ENCODE data around the gene IGLON5. TPM values are rescaled to one million over a fixed set of nuclear protein-coding genes. Genes with fewer than 3 reads are reported as not detected.
A peak's percentile ranks its signal among the peaks of the same experiment; 100 is the strongest.

The IGLON5 gene
- total RNA-seq, 2 donors from 2014 or later = 12.6 TPM; not detected in 1

DNA sequence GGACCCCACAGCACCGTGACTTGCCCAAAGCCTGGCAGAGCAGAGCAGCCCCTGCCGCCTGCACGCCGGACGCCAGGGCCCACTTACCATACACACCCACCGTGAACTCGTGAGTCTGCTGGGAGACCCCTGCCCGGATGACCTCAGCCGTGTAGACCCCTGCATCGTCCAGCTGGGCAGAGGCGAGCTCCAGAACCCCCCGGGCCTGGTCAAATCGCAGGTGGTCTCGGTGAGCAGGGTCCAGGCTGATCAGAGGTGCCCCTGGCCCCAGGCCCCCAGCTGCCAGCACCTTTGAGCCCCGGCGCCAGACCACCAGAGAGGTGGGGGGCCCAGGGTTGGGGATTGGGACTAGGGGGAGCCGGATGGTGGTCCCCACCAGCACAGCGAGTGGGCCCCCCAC, 29.6 kb downstream of the IGLON5 start:
- Histone ChIP-seq H3K9me3 (no peaks in the 10 kb centered on the region), H3K27ac (no peak overlapping the region), H3K36me3 (no peaks in the 10 kb centered on the region), H3K27me3 (replicated peaks; ENCODE audit: insufficient read depth) (no peaks in the 10 kb centered on the region), H3K4me3 (no peak overlapping the region), H3K4me1 (replicated peaks) (no peaks in the 10 kb centered on the region)
- DNase-seq (ENCODE audit: low spot score) = no peak
- intact Hi-C loops (cut with DNase I) = loop anchor here (2.0 kb wide), 1 partner anchor 26 kb away; the partner anchor contains the start of gene ETFB
- whole genome bisulfite sequencing = 93% methylated on average over 14 of the region's 18 CpGs
- TF ChIP-seq POLR2A (IDR thresholded peaks at IDR 0.05) = no peak
- TF ChIP-seq, protein P1, sequence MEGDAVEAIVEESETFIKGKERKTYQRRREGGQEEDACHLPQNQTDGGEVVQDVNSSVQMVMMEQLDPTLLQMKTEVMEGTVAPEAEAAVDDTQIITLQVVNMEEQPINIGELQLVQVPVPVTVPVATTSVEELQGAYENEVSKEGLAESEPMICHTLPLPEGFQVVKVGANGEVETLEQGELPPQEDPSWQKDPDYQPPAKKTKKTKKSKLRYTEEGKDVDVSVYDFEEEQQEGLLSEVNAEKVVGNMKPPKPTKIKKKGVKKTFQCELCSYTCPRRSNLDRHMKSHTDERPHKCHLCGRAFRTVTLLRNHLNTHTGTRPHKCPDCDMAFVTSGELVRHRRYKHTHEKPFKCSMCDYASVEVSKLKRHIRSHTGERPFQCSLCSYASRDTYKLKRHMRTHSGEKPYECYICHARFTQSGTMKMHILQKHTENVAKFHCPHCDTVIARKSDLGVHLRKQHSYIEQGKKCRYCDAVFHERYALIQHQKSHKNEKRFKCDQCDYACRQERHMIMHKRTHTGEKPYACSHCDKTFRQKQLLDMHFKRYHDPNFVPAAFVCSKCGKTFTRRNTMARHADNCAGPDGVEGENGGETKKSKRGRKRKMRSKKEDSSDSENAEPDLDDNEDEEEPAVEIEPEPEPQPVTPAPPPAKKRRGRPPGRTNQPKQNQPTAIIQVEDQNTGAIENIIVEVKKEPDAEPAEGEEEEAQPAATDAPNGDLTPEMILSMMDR (IDR thresholded peaks at IDR 0.05) = no peak
- no peak for TF ChIP-seq POLR2AphosphoS5 (IDR thresholded peaks at IDR 0.05)

DNA sequence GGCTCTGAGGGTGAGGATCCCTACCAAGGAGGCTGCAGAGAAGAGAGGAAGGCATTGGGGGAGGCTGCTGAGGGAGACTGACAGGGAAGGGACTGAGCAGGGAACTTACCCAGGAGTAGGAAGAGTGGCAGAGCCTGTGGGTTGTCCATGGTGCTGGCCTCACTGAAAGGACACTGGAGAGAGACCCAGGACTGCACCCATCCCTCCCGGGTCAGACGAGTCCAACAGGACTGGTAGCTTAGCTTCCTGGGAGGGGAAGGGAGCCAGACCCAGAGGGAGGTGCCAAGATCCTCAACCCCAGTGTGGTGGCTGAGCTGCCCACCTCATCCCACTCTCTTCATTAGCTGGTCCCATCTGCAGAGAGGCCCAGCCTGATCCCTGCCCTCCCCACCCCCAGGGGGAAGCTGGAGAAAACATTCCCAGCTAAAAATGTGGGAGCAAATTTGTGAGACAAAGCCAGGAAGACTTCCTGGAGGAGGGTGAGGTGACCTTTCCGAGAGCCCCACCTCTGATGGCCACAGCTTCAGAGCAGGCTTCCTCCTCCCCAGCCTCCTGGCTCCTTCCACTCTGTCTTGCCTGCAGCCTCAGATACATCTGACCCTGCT, 30.6 kb downstream of the IGLON5 start, which contains the start of gene VSIG10L:
Gene VSIG10L, minus strand, starts transcription at position 164 of the 605 bp plus-strand sequence. Its CDS starts 15 bp downstream, at position 149.
- Histone ChIP-seq H3K27me3 (replicated peaks; ENCODE audit: insufficient read depth) (no peaks in the 10 kb centered on the region), H3K4me1 (replicated peaks) (no peaks in the 10 kb centered on the region), H3K27ac (no peak within 1 kb of the TSS), H3K9me3 (no peaks in the 10 kb centered on the region), H3K36me3 (no peaks in the 10 kb centered on the region), H3K4me3 (no peak within 1 kb of the TSS)
- 50% methylated on average over 3 of the region's 3 CpGs for WGBS
- TF ChIP-seq, protein P1 (IDR thresholded peaks at IDR 0.05) = no peak
- TF ChIP-seq POLR2AphosphoS5 (IDR thresholded peaks at IDR 0.05) = peak; percentile 31
- TF ChIP-seq POLR2A (IDR thresholded peaks at IDR 0.05) = no peak
- peak; percentile 29 for DNase-seq (ENCODE audit: low spot score)
- intact Hi-C loops (cut with DNase I) = loop anchor here (2.0 kb wide), 1 partner anchor 25 kb away; the partner anchor contains the start of gene ETFB

DNA sequence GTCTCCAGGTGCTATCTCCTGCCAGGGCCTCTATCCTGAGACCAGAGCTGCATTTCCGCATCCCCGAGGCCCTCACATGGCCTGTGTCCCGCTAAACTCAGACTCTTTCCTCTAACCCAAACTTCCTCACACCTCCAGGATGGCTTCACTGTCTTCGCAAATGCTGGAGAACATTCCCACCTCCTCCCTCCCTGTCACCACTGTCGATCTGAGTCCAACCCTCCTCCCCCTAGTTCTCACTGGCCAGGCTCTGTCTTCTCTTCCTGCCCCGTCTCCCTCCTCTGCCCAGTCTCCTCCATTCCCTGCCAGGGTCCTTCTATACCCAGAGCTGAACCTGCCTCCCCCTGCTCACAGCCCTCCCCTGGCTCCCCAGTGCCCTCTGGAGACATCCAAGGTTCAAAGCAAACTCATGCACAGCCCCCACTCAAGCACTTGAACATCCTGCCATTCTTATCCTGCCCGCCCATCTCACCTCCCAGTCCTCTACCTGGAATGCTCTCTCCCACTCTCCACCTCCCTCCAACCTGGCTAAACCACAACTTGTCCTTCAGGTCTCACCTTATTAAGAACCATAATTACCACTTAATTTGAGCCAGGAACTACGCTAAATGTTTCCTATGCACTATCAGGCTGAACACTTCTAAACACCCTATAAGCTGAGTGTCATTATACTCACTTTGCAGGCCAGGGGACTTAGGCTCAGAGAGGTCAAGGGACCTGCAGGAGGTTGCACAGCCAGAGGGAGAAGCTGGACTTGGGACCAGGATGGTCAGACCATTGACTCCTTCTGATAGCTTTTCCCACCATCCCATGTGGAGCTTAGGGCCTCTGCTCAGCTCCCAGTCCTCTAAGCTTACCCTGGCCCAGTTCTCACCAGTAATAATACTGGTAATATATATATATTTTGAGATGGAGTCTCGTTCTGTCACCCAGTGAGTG, 31.5 kb downstream of the IGLON5 start:
- intact Hi-C loops (cut with DNase I) = no loop called here
- DNase-seq (ENCODE audit: low spot score) = no peak
- no peak for TF ChIP-seq POLR2A (IDR thresholded peaks at IDR 0.05)
- TF ChIP-seq, protein P1 (IDR thresholded peaks at IDR 0.05) = no peak
- no peak for TF ChIP-seq POLR2AphosphoS5 (IDR thresholded peaks at IDR 0.05)
- Histone ChIP-seq H3K4me1 (replicated peaks) (no peaks in the 10 kb centered on the region), H3K27me3 (replicated peaks; ENCODE audit: insufficient read depth) (no peaks in the 10 kb centered on the region), H3K27ac (no peak overlapping the region), H3K36me3 (no peaks in the 10 kb centered on the region), H3K4me3 (no peak overlapping the region), H3K9me3 (no peaks in the 10 kb centered on the region)
- WGBS = 42% methylated on average over 9 of the region's 9 CpGs

DNA sequence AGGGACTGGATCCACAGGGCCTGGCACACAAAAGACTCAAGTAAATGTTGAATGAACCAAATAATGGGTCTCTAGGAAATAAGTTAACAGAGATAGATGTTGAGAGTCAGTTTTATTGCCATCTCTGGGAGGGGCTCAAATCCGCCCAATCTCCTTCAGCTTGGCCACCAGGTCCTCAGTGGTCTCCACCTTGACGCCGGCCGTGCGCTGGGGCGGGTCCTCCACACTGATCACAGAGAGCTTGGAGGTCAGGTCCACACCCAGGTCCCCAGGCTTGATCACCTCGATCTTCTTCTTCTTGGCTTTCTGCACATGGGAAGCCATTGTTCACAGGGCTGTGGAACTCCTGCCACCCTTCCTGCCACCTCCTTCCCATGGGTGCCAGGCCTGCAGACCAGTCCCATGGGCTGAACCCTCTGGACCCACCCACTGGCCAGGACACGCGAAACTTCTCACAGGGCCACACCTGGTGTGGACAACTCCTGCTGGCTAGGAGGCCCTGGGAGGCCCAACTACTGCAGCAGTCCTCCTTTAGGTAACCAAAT, 33.7 kb downstream of the IGLON5 start:
- no peak for TF ChIP-seq POLR2AphosphoS5 (IDR thresholded peaks at IDR 0.05)
- TF ChIP-seq, protein P1 (IDR thresholded peaks at IDR 0.05) = no peak
- no peak for TF ChIP-seq POLR2A (IDR thresholded peaks at IDR 0.05)
- no peak for DNase-seq (ENCODE audit: low spot score)
- Histone ChIP-seq H3K27ac (no peak overlapping the region), H3K27me3 (replicated peaks; ENCODE audit: insufficient read depth) (no peaks in the 10 kb centered on the region), H3K36me3 (no peaks in the 10 kb centered on the region), H3K4me1 (replicated peaks) (no peaks in the 10 kb centered on the region), H3K9me3 (no peaks in the 10 kb centered on the region), H3K4me3 (no peak overlapping the region)
- intact Hi-C loops (cut with DNase I) = no loop called here
- WGBS = 97% methylated on average over 9 of the region's 9 CpGs

Measured in prostate gland (tissue), 2 donors.